ENCODE measurements around the gene CLDN20.

- TF ChIP-seq POLR2A (IDR thresholded peaks at IDR 0.05) = no peak
- TF ChIP-seq, protein P1, sequence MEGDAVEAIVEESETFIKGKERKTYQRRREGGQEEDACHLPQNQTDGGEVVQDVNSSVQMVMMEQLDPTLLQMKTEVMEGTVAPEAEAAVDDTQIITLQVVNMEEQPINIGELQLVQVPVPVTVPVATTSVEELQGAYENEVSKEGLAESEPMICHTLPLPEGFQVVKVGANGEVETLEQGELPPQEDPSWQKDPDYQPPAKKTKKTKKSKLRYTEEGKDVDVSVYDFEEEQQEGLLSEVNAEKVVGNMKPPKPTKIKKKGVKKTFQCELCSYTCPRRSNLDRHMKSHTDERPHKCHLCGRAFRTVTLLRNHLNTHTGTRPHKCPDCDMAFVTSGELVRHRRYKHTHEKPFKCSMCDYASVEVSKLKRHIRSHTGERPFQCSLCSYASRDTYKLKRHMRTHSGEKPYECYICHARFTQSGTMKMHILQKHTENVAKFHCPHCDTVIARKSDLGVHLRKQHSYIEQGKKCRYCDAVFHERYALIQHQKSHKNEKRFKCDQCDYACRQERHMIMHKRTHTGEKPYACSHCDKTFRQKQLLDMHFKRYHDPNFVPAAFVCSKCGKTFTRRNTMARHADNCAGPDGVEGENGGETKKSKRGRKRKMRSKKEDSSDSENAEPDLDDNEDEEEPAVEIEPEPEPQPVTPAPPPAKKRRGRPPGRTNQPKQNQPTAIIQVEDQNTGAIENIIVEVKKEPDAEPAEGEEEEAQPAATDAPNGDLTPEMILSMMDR (IDR thresholded peaks at IDR 0.05) = no peak
Observed at GRCh38 chr6:155246825-155247224, 17.0 kb upstream of the CLDN20 start.

Data from heart left ventricle (tissue), 13 donors.